T47D (cell line): Measurements from ENCODE around the gene BCO2.
"Not testable (repeated sequence)": the region's sequence is repeated elsewhere in the genome, so short reads cannot be mapped to it uniquely, and the experiment has no call there.

ENCODE experiments used
- DNase-seq, 2 experiments: peaks; one replicate each; pipeline versions ENCODE4 v3.0.0 to v3.0.0-alpha.2; 2011 to 2012; ENCODE audit warnings: low read depth in 1 of 2, low spot score in 1 of 2
- JUND ChIP-seq: IDR thresholded peaks from 2 replicates; pipeline ENCODE4 v1.6.1; 2012; ENCODE audit warnings: low read depth
- in situ Hi-C: cut with HindIII; loops from 2 replicates; pipeline ENCODE4 v1.10.0; 2016; ENCODE audit warnings: low sequenced_read_pairs, low pct_unique_long_range_greater_than_20kb

The BCO2 gene

GRCh38 chr11:112175599-112175952 lies 264 bp downstream of the BCO2 start:
- TF ChIP-seq JUND, result no peak
- no peak for DNase-seq
- in situ Hi-C loops, result no loop called here

- TF ChIP-seq JUND, result no peak
- in situ Hi-C loops, result no loop called here
- no peak for DNase-seq
Observed at GRCh38 chr11:112176077-112176476, 765 bp downstream of the BCO2 start.

GRCh38 chr11:112177589-112177988 lies 2.3 kb downstream of the BCO2 start:
- no peak for TF ChIP-seq JUND
- in situ Hi-C loops, result no loop called here
- DNase-seq, result no peak

- TF ChIP-seq JUND, result no peak
- in situ Hi-C loops, result no loop called here
- DNase-seq, result no peak
Observed at GRCh38 chr11:112178428-112178827, 3.1 kb downstream of the BCO2 start.

DNA sequence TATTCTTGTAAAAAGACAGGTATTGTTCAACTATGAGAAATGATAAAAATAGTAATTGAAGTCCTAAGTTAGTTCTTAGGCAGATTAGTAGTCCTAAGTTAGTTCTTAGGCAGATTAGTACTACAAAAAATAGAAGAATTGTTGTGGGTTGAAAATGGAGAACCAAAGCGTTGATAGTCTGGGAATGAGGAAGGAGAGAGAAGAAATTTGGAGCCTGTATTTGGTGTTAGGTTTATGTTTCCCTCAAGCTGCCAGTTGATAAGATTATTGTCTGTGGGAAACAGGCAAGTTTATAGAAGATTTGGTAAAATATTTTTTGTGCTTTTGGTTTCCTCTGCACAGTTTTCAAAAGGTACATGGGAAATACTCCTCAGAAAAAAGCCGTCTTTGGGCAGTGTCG lies 3.6 kb downstream of the BCO2 start:
- in situ Hi-C loops, result no loop called here
- TF ChIP-seq JUND, result no peak
- no peak for DNase-seq

DNA sequence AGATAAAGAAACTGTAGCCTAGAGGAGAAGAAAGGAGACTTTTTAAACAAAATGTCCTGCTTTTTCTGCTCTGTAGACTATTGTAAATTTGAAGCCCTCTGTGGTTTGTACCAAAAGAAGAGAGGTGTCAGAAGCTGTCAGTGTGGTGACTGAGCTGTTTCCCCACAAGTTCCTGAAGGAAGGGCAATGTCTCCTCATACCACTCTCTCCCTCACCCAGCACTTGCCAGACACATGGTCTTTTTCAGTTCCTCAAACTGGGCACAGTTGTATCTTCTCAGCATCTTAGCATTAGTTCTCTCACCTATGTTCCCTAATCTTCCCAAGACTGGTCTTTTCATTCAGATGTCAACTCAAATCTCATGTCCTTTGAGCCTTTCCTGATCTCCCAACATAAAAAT lies 4.3 kb downstream of the BCO2 start:
- DNase-seq, result no peak
- no peak for TF ChIP-seq JUND
- in situ Hi-C loops, result no loop called here

GRCh38 chr11:112182867-112183266 lies 7.6 kb downstream of the BCO2 start:
- in situ Hi-C loops, result no loop called here
- DNase-seq, result no peak
- no peak for TF ChIP-seq JUND

- in situ Hi-C loops, result no loop called here
- no peak for DNase-seq
- no peak for TF ChIP-seq JUND
Observed at GRCh38 chr11:112185883-112186282, 10.6 kb downstream of the BCO2 start.

- no peak for DNase-seq
- in situ Hi-C loops, result no loop called here
- TF ChIP-seq JUND, result no peak
Observed at GRCh38 chr11:112186304-112186703, 11.0 kb downstream of the BCO2 start.

DNA sequence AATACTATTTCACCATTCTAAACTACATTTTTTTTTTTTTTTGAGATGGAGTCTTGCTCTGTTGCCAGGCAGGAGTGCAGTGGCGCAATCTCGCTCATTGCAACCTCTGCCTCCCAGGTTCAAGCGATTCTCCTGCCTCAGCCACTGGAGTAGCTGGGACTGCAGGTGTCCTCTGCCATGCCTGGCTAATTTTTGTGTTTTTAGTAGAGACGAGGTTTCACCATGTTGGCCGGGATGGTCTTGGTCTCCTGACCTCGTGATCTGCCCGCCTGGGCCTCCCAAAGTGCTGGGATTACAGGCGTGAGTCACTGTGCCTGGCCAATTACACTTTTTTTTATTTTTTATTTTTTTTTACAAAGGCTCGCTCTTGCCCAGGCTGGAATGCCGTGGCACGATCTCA lies 19.8 kb downstream of the BCO2 start:
- in situ Hi-C loops, DNase-seq: not testable (repeated sequence)

DNA sequence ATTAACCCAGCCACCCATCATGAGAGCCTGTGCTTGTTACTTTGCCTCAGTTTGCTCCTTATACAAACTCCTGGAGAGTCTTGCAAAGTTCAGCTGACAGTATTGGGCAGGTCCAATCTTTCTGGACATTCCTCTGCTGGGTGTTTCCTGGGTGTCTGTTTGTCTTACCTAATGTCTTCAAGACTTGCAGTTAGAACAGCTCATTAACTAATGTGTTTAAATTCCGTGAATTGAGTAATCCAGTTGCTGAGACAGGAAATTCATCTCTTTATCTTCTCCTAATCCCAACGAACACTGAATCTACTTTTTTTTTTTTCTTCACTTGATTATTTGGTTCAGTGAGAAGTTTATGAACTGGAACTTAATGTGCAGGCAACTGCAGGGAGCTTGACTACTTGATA lies 20.6 kb downstream of the BCO2 start:
- in situ Hi-C loops, result no loop called here
- TF ChIP-seq JUND, result no peak
- no peak for DNase-seq

- in situ Hi-C loops, result no loop called here
Observed at GRCh38 chr11:112196519-112197087, 21.3 kb downstream of the BCO2 start.

DNA sequence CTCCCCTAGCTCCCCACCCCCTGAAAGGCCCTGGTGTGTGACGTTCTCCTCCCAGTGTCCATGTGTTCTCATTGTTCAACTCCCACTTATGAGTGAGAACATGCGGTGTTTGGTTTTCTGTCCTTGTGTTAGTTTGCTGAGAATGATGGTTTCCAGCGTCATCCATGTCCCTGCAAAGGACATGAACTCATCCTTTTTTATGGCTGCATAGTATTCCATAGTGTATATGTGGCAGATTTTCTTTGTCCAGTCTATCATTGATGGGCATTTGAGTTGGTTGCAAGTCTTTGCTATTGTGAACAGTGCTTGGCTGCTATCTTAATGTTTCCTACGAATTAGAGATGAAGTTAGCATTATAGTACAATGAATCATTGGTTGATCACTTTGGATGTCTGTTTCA lies 23.8 kb downstream of the BCO2 start:
- in situ Hi-C loops, DNase-seq: not testable (repeated sequence)

More at GRCh38 chr11:112196519-112197087, 21.3 kb downstream of the BCO2 start:
- no peak for DNase-seq
- TF ChIP-seq JUND, result no peak

DNA sequence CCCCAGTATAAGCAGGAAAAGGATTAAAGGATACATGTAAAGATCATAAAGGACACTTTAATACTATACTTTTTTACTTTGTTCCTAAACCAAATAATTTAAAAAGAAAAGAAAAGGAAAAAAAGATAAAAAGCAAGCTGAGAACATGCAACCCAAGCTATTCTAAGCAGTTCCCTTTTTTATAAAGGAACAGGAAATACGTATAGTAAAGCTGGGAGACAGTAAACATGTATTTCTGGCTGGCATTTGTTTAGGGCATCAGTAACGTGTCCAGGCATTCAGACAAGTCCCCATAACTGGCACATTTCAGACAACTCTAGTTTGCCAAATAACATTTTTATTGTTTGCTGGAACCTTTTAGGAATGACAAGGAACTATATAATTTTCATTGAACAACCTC lies 24.9 kb downstream of the BCO2 start:
- in situ Hi-C loops, result no loop called here
- no peak for TF ChIP-seq JUND
- DNase-seq, result no peak
